Fibroblast of pulmonary artery (primary cell): ENCODE measurements around the gene MTARC2.

ENCODE experiments used
- DNase-seq: peaks from one replicate; pipeline ENCODE4 v3.0.0-alpha.2; 2010; ENCODE audit warnings: low read depth
- H3K4me3 ChIP-seq: replicated peaks from 2 replicates; pipeline ENCODE4 v1.5.1; 2011; ENCODE audit warnings: low read depth, mild to moderate bottlenecking, control low read depth, low read length, moderate library complexity
- TF ChIP-seq, protein P1 (sequence below): IDR thresholded peaks from 2 replicates; pipeline ENCODE4 v1.5.1; 2011; ENCODE audit warnings: mild to moderate bottlenecking, control low read depth, low read length, inconsistent platforms; ENCODE audit errors: missing control alignments

Gene MTARC2

DNA sequence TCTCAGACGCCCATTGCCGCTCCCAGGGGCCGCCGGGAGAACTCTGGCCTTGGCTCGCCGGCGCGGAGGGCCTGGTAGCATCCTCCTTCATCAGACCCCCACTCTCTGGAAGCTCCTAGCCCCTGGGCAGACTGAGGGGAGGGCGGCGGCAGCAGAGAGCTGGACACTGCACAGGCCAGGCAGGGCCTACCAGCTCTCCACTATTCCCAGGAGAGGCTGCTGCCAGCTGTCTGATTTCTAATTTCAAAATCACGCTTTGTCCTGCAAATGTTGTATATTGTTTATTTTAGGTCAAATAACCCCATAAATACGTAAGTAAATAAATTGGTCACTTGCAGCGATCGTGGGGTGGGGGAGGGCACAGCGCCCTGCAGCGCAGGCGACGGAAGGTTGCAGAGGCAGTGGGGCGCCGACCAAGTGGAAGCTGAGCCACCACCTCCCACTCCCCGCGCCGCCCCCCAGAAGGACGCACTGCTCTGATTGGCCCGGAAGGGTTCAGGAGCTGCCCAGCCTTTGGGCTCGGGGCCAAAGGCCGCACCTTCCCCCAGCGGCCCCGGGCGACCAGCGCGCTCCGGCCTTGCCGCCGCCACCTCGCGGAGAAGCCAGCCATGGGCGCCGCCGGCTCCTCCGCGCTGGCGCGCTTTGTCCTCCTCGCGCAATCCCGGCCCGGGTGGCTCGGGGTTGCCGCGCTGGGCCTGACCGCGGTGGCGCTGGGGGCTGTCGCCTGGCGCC lies 38.4 kb downstream of the MTARC2 start, which contains the start of gene MTARC1:
TSS of gene MTARC1 (plus strand) at position 577 of the 732 bp plus-strand sequence. CDS start at position 609, 32 bp downstream.
- peak within 1 kb of the TSS; percentile 48 for H3K4me3 ChIP-seq
- TF ChIP-seq, protein P1, sequence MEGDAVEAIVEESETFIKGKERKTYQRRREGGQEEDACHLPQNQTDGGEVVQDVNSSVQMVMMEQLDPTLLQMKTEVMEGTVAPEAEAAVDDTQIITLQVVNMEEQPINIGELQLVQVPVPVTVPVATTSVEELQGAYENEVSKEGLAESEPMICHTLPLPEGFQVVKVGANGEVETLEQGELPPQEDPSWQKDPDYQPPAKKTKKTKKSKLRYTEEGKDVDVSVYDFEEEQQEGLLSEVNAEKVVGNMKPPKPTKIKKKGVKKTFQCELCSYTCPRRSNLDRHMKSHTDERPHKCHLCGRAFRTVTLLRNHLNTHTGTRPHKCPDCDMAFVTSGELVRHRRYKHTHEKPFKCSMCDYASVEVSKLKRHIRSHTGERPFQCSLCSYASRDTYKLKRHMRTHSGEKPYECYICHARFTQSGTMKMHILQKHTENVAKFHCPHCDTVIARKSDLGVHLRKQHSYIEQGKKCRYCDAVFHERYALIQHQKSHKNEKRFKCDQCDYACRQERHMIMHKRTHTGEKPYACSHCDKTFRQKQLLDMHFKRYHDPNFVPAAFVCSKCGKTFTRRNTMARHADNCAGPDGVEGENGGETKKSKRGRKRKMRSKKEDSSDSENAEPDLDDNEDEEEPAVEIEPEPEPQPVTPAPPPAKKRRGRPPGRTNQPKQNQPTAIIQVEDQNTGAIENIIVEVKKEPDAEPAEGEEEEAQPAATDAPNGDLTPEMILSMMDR: no peak

DNA sequence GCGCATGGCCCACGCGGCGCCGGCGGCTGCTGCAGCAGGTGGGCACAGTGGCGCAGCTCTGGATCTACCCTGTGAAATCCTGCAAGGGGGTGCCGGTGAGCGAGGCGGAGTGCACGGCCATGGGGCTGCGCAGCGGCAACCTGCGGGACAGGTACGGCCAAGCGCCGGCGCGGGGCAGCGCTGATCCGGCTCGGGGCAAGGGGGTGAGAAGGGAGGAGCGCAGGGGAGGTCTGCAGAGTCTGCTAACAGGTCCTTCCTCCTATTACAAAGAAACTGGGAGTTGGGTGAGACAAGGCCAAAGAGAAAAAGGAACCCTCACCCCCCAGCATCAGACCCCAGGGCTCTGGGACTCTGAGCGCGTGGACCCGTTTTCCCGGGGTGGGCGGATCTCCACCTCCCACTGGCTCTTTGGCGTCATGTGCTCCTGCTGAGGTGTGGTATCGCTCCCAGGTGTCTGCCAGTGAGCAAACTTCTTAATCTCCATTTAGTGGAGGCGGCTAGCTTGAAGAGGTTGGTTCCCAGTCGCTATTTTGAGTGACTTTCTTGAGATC lies 39.0 kb downstream of the MTARC2 start:
- peak overlapping the region; percentile 48 for H3K4me3 ChIP-seq
- TF ChIP-seq, protein P1: no peak
- no peak for DNase-seq

More for the DNA sequence above, 38.4 kb downstream of the MTARC2 start, which contains the start of gene MTARC1:
- peak; percentile 48 for DNase-seq

DNA sequence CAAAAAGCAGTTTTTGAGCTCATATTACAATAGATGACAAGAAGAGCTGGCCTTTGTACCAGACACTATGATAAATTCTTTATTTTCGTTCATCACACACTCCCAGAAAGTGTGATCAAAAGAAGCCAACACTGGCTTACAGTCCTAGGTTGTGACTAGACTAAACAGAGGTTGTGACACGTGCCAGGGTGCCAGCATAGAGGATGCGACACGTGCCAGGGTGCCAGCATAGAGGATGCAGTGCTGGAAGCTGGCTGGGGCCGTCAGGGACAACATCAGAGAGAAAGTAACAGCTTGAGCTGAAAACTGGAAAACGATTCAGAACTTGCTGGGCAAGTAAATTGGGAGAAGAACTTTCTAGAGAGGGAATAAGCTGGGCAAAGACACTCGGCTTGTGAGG lies 40.8 kb downstream of the MTARC2 start:
- TF ChIP-seq, protein P1: no peak
- no peak overlapping the region for H3K4me3 ChIP-seq
- DNase-seq: no peak

DNA sequence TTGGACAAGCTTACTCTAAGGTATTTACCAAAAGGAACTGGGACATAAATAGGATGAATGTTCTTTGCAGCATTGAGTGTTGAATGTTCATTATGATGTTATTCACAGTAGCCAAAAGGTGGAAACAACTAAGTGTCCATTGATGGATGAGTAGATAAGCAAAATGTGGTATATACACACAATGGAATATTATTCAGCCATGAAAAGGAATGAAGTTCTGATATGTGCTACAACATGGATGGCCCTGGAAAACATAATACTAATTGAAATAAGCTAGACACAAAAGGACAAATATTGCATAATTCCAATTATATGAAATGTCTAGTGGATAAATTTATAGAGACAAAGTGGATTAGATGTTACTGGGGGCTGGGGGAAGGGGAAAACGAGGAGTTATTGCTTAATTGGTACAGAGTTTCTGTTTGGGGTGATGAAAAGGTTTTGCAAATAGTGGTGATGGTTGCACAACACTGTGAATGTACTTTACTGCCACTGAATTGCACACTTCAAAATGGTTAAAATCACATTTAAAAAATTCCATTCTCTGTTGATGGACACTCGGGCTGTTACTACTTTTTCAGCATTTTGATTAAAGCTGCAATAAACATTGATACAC lies 41.5 kb downstream of the MTARC2 start:
- TF ChIP-seq, protein P1: no peak
- no peak overlapping the region for H3K4me3 ChIP-seq
- peak; percentile 28 for DNase-seq

DNA sequence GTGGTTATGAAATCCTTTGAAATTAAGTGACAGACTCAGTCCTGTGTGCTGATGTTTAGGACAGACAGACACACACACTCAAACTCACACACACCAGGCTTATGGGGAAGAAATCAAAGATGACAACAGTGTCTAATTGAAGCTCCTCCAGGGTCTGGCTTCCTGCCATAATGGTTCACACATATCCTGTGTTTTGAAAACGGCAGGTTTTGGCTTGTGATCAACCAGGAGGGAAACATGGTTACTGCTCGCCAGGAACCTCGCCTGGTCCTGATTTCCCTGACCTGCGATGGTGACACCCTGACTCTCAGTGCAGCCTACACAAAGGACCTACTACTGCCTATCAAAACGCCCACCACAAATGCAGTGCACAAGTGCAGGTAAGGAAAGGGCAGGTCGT lies 43.2 kb downstream of the MTARC2 start:
- H3K4me3 ChIP-seq: no peak overlapping the region
- TF ChIP-seq, protein P1: no peak
- no peak for DNase-seq

DNA sequence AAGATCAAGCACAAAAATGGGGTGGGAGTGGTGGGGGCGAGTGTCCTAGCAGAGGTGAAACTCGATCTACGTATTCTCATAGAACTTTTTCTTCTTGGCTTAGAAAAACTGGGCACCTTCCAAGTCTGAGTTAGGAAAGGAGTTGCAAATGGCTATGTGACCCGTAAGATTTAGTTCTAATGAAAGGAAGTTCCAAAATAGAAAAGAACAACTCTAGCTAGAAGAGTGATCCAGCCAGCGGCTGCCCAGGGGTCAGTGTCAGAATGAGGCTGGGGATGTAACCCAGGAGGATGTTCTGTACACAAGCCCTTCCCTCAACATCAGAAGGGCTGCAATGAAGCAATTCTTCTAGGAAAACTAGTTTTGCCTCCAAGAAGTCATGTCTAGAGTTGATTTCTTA lies 43.8 kb downstream of the MTARC2 start:
- TF ChIP-seq, protein P1: no peak
- no peak overlapping the region for H3K4me3 ChIP-seq
- DNase-seq: no peak
